ENCODE results near the gene CDV3.

- TF ChIP-seq TAF1 (conservative IDR thresholded peaks at IDR 0.05) (no peak), REST (IDR thresholded peaks at IDR 0.05) (no peak)
- TF ChIP-seq, protein P1, sequence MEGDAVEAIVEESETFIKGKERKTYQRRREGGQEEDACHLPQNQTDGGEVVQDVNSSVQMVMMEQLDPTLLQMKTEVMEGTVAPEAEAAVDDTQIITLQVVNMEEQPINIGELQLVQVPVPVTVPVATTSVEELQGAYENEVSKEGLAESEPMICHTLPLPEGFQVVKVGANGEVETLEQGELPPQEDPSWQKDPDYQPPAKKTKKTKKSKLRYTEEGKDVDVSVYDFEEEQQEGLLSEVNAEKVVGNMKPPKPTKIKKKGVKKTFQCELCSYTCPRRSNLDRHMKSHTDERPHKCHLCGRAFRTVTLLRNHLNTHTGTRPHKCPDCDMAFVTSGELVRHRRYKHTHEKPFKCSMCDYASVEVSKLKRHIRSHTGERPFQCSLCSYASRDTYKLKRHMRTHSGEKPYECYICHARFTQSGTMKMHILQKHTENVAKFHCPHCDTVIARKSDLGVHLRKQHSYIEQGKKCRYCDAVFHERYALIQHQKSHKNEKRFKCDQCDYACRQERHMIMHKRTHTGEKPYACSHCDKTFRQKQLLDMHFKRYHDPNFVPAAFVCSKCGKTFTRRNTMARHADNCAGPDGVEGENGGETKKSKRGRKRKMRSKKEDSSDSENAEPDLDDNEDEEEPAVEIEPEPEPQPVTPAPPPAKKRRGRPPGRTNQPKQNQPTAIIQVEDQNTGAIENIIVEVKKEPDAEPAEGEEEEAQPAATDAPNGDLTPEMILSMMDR (IDR thresholded peaks at IDR 0.05; ENCODE audit: low read depth, low read length, missing input control): no peak
These were observed 25.9 kb upstream of the CDV3 start for GRCh38 chr3:133547432-133548041.

Data from liver (tissue), 3 donors.